ENCODE measurements around the gene PPIB.

DNA sequence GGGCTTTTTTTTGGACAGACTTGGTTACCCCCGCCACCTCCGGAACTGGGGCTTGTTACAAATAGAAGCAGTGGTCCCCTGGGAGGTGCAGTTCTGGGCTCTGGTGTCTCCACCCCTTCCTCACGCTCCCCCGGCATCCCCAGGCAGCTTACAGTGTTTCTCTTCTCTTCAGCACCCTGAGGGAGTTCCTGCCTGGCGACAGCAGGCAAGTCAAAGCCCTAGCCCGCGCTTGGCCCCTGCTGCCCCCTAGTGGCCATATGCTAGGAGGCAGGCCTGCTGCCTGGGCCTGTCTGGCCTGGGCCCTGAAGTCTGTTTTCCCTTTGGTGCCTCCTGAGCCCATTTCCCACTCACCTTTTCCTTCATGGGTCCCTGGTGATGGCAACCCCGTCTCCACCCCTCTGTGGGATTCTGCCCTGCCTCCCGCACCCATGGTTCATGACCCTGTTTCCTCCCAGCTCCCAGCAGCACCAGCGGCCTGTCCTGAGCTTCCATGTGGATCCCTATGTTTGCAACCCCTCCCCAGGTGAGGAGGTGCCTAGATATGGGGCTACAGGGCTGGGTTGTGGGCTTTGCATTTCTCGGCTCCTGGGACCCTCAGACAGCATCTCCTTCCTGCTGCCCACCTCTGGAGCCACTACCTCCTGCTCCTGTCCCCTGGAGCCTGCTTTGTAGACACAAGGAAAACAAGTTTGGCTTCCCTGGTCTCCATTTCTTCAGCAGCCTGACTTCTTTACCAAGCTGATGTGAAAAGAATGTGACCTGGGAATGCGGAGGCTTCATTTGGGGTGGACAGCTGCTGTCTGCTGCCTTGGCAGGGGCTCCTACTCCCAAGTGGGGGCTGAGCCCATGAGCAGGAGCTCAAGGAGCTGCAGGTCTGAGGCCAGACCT is 9.1 kb downstream of the PPIB start:
- peak; percentile 95 to 100 (median 99) for TF ChIP-seq CTCF (IDR thresholded peaks at IDR 0.05 in 8 of 11, conservative IDR thresholded peaks at IDR 0.05 in 3 of 11)
- no peak for TF ChIP-seq POLR2A (IDR thresholded peaks at IDR 0.05)

Data from spleen (tissue), 7 donors.